AG09309 (cell line): ENCODE results near the gene POLE.

Experiments
- DNase-seq: peaks from one replicate; pipeline ENCODE4 v3.0.0-alpha.2; 2010; ENCODE audit warnings: low read depth
- H3K4me3 ChIP-seq: 2 replicates; pipeline ENCODE4 v1.5.1; 2011; ENCODE audit warnings: mild to moderate bottlenecking, low read depth, low read length, moderate library complexity; ENCODE audit not compliant: control insufficient read depth
- CTCF ChIP-seq: IDR thresholded peaks from 2 replicates; pipeline ENCODE4 v1.5.1; 2011; ENCODE audit warnings: mild to moderate bottlenecking, low read depth, low read length, inconsistent platforms; ENCODE audit not compliant: insufficient read depth, control insufficient read depth; ENCODE audit errors: missing control alignments

Gene POLE

GRCh38 chr12:132585177-132585576 is 102.0 kb downstream of the POLE start:
- no peak for DNase-seq
- no peak overlapping the region for H3K4me3 ChIP-seq
- TF ChIP-seq CTCF = no peak

- no peak for TF ChIP-seq CTCF
- no peak for DNase-seq
- H3K4me3 ChIP-seq = no peak overlapping the region
These were observed 102.7 kb downstream of the POLE start for GRCh38 chr12:132584429-132584828.

GRCh38 chr12:132583736-132584135 is 103.4 kb downstream of the POLE start:
- H3K4me3 ChIP-seq = no peak overlapping the region
- no peak for TF ChIP-seq CTCF
- DNase-seq = no peak

DNA sequence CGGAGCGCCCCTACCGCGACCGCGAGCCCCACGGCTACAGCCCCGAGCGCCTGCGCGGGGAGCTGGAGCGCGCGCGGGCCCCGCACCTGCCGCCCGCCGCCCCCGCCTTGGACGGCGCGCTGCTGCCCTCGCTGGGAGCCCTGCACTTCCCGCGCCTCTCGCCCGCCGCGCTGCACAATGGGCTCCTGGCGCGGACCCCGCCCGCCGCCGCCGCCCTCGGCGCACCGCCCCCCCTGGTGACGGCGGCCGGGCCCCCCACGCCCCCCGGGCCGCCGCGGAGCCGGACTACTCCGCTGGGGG is 103.8 kb downstream of the POLE start:
- no peak for DNase-seq
- no peak for TF ChIP-seq CTCF
- no peak overlapping the region for H3K4me3 ChIP-seq

DNA sequence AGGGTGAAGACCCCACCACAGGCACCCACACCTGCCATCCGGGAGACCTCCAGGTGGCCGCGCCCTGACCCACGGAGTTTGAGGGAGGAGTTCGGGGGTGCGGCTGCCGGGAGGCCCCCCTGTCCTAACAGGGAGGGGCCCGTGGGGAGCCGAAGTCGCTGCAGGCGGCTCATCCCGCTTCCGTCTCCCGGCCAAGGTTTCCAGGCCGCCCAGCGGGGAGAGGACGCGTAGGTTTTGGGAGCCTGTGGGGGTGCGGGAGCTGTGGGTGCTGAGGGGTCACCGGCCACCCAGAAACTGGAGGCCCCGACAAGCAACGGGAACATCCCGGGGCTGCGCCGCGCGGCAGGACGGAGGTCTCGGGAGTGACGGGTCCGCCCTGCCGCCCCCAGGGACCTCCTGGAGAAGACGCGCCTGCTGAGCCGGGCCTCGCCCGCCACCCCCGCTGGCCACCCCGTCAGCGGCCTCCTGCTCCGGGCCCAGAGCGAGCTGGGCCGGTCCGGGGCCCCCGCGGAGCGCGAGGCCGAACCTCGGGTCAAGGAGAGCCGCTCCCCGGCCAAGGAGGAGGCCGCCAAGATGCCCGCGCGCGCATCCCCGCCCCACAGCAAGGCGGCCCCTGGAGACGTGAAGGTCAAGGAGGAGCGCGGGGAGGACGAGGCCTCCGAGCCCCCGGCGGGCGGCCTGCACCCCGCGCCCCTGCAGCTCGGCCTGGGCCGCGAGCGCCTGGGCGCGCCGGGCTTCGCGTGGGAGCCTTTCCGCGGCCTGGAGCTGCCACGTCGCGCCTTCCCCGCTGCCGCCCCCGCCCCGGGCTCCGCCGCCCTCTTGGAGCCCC is 104.3 kb downstream of the POLE start:
- no peak for TF ChIP-seq CTCF
- H3K4me3 ChIP-seq = no peak overlapping the region

GRCh38 chr12:132582058-132582420 is 105.1 kb downstream of the POLE start:
- no peak for TF ChIP-seq CTCF
- H3K4me3 ChIP-seq = no peak overlapping the region
- no peak for DNase-seq

More for the DNA sequence above, 104.3 kb downstream of the POLE start:
- DNase-seq = no peak
